Breast epithelium (tissue), 3 donors: ENCODE measurements around the gene HOXA11.

Source experiments
- POLR2A ChIP-seq: fragments of 450-650 bp; IDR thresholded peaks from one replicate; pipeline ENCODE4 v1.6.1; 2016; ENCODE audit warnings: antibody characterized with exemption, mild to moderate bottlenecking, moderate library complexity
- POLR2AphosphoS5 ChIP-seq, 3 donors: sonication (generic); formaldehyde crosslinking; IDR thresholded peaks; one replicate each; pipeline ENCODE4 v1.6.1; 2017; ENCODE audit warnings: antibody characterized with exemption in 3 of 3
- TF ChIP-seq, protein P1 (sequence below), 3 donors: fragments of 450-650 bp; IDR thresholded peaks; one replicate each; pipeline ENCODE4 v1.5.1; 2016 to 2017; ENCODE audit warnings: antibody characterized with exemption in 3 of 3, mild to moderate bottlenecking in 3 of 3, moderate library complexity in 3 of 3

DNA sequence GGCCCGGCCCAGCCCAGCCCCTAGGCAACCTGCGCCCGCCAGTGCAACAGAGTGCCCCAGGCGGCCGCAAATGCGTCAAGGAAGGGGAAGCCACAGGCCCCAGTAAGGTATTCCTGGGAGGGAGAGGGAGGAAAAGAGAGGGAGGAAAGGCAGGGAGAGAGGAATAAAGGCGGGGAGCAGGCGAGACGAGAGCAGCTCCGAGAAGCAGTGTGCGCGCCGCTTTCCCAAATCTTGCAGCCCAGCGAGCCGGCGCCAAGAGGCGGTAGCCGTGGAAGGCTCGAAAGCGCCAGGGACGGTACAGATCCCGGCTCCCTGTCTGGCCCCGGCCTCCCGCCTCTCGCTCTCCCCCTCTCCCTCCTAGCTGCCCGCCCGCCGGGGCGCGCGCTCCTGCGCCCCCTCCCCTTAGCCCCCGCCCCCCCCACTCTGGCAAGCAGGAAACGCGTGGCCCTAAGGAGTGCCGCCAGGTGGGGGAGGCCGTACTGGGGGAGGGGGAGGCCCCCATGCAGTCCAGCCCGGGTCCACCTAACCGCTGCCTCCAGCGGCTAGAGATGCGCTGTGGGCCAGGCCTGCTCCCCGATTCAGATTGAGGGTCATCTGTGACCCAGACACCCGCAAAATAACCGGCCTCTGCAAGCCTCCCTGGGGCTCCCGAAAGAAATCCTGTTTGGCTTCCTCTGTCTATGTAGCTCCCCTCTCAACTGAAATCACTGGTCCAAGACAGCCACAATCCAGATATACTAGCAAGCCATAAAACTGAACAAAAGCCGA, 15.2 kb downstream of the HOXA11 start:
- TF ChIP-seq, protein P1, sequence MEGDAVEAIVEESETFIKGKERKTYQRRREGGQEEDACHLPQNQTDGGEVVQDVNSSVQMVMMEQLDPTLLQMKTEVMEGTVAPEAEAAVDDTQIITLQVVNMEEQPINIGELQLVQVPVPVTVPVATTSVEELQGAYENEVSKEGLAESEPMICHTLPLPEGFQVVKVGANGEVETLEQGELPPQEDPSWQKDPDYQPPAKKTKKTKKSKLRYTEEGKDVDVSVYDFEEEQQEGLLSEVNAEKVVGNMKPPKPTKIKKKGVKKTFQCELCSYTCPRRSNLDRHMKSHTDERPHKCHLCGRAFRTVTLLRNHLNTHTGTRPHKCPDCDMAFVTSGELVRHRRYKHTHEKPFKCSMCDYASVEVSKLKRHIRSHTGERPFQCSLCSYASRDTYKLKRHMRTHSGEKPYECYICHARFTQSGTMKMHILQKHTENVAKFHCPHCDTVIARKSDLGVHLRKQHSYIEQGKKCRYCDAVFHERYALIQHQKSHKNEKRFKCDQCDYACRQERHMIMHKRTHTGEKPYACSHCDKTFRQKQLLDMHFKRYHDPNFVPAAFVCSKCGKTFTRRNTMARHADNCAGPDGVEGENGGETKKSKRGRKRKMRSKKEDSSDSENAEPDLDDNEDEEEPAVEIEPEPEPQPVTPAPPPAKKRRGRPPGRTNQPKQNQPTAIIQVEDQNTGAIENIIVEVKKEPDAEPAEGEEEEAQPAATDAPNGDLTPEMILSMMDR (IDR thresholded peaks at IDR 0.05): no peak
- TF ChIP-seq POLR2A: no peak
- no peak for TF ChIP-seq POLR2AphosphoS5 (IDR thresholded peaks at IDR 0.05)
